Body of pancreas (tissue), 4 donors: Measurements from ENCODE around the gene TBL2.
"Not testable (repeated sequence)": the region's sequence is repeated elsewhere in the genome, so short reads cannot be mapped to it uniquely, and the experiment has no call there.

Experiments used
- CTCF ChIP-seq, 7 experiments: fragments of 450-650 bp in 4 of 7; fragments of 200-600 bp in 3 of 7; sonication (generic) in 3 of 7; IDR thresholded peaks; one replicate each; pipeline ENCODE4 v1.5.1; 2016 to 2019; ENCODE audit warnings: antibody characterized with exemption in 7 of 7
- POLR2A ChIP-seq, 3 donors: fragments of 450-650 bp; IDR thresholded peaks; one replicate each; pipeline ENCODE4 v1.6.1; 2016; ENCODE audit warnings: antibody characterized with exemption in 3 of 3, mild to moderate bottlenecking in 2 of 3

- not testable (repeated sequence) for TF ChIP-seq CTCF, POLR2A (IDR thresholded peaks at IDR 0.05)
Observed at GRCh38 chr7:73538510-73538909, 39.9 kb downstream of the TBL2 start.
